ENCODE results near the gene SOBP.

SOBP gene

DNA sequence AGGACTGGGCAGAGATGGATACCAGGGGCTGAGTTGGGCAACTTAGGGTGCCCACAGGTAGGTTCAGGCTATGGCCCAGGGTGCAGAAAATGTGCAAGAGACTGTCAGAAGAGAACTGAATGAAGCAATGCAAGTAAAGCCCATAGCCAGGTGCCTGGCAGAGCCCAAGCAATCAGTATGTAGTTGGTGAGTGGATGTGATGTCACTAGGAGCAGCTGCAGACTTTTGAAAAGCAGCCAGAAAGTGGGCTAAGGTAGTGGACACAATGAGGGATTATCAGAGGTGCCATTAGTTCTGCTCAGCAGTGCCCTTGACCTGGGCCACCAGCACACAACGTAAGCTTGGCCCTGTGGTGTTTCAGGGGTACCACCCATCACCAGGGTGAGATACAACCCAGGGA is 135.3 kb downstream of the SOBP start:
- H3K36me3 ChIP-seq (ENCODE audit: insufficient read depth, low read length), result no peaks in the 10 kb centered on the region
- no peak overlapping the region for H3K4me2 ChIP-seq (ENCODE audit: low read length)
- peaks cover 8% of the 10 kb centered on the region for H3K27me3 ChIP-seq (ENCODE audit: control insufficient read depth, insufficient read depth, low read length)
- H3K9me3 ChIP-seq (replicated peaks; ENCODE audit: low read length), result no peaks in the 10 kb centered on the region
- H3K4me3 ChIP-seq (ENCODE audit: low read length), result no peak overlapping the region
- no peak overlapping the region for H3K9ac ChIP-seq (ENCODE audit: low read depth, low read length)
- no peaks in the 10 kb centered on the region for H3K4me1 ChIP-seq (ENCODE audit: control insufficient read depth, insufficient read depth, low read length)

DNA sequence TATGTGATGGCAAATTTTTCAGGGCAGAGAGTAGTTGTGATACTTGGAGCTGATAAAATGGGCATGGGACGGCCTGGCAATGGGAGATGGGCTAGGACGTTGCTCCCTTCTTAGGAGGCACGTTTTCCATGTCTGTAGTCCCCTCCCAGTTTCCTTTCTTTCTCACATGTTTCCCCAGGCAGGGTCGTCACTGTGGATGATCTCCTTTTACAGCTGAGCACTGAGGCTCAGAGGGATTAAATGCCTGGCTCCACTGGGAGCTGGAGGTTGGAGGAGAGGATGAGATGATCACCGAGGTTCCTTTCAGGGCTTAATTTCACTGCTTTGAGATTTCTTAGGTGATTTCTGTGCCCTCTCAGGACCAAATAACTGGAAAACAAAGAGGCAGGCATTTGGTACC is 136.7 kb downstream of the SOBP start:
- Histone ChIP-seq H3K4me2 (ENCODE audit: low read length) (no peak overlapping the region), H3K4me1 (ENCODE audit: control insufficient read depth, insufficient read depth, low read length) (no peaks in the 10 kb centered on the region), H3K36me3 (ENCODE audit: insufficient read depth, low read length) (no peaks in the 10 kb centered on the region), H3K4me3 (ENCODE audit: low read length) (no peak overlapping the region), H3K27me3 (ENCODE audit: control insufficient read depth, insufficient read depth, low read length) (peaks cover 8% of the 10 kb centered on the region), H3K9ac (ENCODE audit: low read depth, low read length) (no peak overlapping the region), H3K9me3 (replicated peaks; ENCODE audit: low read length) (no peaks in the 10 kb centered on the region)

DNA sequence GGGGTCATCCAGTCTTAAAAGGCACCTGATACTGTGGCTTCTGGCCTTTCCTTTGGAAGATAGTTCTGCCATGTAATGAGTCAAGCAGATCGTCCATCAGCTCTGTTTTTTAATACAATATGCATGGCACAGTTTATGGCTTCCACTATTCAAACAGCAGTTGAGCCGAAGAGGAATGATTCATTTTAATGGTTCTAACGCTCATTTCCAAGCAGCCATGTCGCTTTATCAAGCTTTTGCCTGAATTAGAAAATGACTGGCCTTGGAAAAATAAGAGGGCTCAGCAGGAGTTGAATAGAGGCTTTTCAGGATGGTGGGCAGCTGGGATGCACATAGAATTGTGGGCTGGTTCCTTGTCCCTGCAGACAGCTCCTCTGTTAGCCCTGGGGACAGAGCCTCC is 138.1 kb downstream of the SOBP start:
- H3K9ac ChIP-seq (ENCODE audit: low read depth, low read length), result no peak overlapping the region
- peaks cover 15% of the 10 kb centered on the region for H3K27me3 ChIP-seq (ENCODE audit: control insufficient read depth, insufficient read depth, low read length)
- H3K9me3 ChIP-seq (replicated peaks; ENCODE audit: low read length), result no peaks in the 10 kb centered on the region
- no peak overlapping the region for H3K4me2 ChIP-seq (ENCODE audit: low read length)
- H3K4me1 ChIP-seq (ENCODE audit: control insufficient read depth, insufficient read depth, low read length), result no peaks in the 10 kb centered on the region
- no peaks in the 10 kb centered on the region for H3K36me3 ChIP-seq (ENCODE audit: insufficient read depth, low read length)
- H3K4me3 ChIP-seq (ENCODE audit: low read length), result no peak overlapping the region

DNA sequence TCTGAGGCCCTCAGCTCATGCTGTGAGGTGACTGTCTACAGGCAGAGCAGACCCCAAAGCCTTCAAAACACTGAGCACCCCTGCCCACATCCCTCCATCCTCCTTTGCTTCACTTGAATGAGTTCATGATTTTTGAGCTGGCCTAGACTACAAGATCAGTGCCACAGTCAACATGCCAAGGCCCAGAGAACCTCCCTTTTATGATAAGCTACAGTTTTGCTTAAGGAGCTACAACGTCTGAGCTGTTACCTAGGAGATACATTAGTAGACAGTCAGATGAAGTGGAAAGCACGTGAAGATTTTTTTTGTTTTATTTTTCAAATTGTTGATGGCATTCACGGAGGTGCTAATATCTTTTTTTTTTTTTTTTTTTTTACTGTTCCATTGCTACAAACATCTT is 139.0 kb downstream of the SOBP start:
- Histone ChIP-seq H3K27me3 (ENCODE audit: control insufficient read depth, insufficient read depth, low read length) (peaks cover 24% of the 10 kb centered on the region), H3K4me2 (ENCODE audit: low read length) (no peak overlapping the region), H3K4me3 (ENCODE audit: low read length) (no peak overlapping the region), H3K36me3 (ENCODE audit: insufficient read depth, low read length) (no peaks in the 10 kb centered on the region), H3K9ac (ENCODE audit: low read depth, low read length) (no peak overlapping the region), H3K9me3 (replicated peaks; ENCODE audit: low read length) (no peaks in the 10 kb centered on the region), H3K4me1 (ENCODE audit: control insufficient read depth, insufficient read depth, low read length) (no peaks in the 10 kb centered on the region)

DNA sequence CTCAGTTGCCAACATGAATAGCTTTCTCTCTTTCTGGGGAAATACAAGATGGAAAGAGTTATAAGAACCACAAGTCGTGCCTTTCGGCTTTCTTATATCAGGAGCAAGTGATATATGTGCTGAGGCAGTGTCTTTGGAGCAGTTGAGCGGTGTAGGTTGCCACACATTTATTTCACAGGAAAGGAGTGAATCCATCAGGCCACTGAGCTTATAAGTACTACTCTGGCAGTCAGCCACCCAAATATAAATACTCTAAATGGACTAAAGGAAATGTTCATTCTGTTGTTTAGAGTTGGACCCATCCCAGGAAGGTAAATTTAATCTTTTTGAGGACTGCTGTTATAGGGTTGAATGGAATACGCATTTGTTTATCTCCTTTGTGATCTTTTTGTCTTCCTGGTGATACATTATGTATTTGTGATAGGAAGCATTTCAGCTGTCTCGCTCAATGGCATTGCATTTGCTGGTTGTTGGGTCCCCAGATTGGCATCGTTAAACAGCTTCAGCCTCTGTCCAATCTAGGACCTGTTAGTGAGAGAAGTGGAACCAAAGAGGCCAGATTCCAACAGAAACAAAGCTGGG is 139.7 kb downstream of the SOBP start:
- Histone ChIP-seq H3K4me2 (ENCODE audit: low read length) (no peak overlapping the region), H3K4me3 (ENCODE audit: low read length) (no peak overlapping the region), H3K27me3 (ENCODE audit: control insufficient read depth, insufficient read depth, low read length) (peaks cover 24% of the 10 kb centered on the region), H3K36me3 (ENCODE audit: insufficient read depth, low read length) (no peaks in the 10 kb centered on the region), H3K9ac (ENCODE audit: low read depth, low read length) (no peak overlapping the region), H3K4me1 (ENCODE audit: control insufficient read depth, insufficient read depth, low read length) (no peaks in the 10 kb centered on the region), H3K9me3 (replicated peaks; ENCODE audit: low read length) (no peaks in the 10 kb centered on the region)

DNA sequence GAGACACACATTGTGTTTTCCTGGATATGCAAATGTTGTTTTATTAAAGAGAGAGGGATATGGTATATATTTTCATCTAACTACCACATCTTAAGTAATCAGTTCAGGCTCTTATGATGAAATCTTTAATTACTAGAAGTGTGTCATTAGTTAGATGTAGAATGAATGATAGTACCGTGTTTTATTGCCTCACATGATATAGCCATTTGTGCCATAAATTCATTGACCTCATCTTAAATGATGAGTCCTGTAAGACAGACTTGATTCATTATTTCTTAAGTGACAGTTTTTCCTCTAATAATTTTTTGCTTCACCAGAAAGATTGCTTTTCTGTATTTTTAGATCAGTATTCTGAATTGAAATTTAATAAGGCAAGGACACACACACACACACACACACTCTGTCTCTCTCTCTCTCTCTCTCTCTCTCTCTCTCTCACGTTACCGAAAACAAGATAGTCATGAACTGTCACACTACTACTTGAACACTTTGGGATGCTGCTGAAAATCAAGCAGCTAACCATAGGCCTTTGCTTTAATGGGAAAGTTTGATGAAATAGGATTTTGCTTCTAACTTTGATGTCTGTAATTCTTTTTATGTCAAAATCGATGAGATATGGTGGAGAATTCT is 140.5 kb downstream of the SOBP start:
- H3K4me1 ChIP-seq (ENCODE audit: control insufficient read depth, insufficient read depth, low read length), result no peaks in the 10 kb centered on the region
- no peaks in the 10 kb centered on the region for H3K9me3 ChIP-seq (replicated peaks; ENCODE audit: low read length)
- H3K4me2 ChIP-seq (ENCODE audit: low read length), result no peak overlapping the region
- H3K4me3 ChIP-seq (ENCODE audit: low read length), result no peak overlapping the region
- H3K27me3 ChIP-seq (ENCODE audit: control insufficient read depth, insufficient read depth, low read length), result peaks cover 24% of the 10 kb centered on the region
- H3K36me3 ChIP-seq (ENCODE audit: insufficient read depth, low read length), result no peaks in the 10 kb centered on the region
- H3K9ac ChIP-seq (ENCODE audit: low read depth, low read length), result no peak overlapping the region

DNA sequence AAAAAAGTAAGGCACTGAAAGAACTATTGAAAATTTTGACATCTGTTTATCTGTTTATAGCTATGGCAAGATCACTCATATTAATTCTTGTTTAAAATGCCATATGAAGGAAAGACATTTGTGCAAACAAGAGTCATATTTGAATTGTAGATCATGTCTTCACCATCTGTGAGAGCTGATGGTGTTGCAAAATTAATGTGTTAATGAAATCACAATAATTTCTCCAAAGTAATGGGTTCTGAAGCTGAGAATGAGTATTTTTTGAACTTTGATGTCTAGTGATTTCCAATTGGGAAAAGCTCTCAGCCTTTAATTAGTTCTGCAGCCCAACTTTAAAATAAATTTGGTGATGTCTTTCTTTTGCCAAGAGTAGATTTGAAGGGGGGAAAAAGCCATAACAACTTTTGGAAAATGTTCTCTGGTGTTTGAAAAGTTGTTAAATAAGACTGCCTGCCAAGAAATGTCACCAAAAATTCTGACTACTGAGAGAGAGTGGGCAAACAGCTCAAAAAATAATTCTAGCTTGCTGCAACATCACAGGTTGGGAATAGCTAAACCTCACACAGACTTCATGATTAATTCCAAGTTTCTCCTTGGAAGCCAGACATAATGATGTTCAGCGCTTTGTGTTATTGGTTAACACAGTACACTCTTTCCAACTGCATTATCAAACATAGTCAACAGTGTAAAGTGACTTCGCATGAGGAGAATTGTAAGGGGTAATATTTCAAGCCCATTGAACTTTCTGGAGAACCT is 142.6 kb downstream of the SOBP start:
- Histone ChIP-seq H3K27me3 (ENCODE audit: control insufficient read depth, insufficient read depth, low read length) (peaks cover 24% of the 10 kb centered on the region), H3K4me2 (ENCODE audit: low read length) (no peak overlapping the region)

DNA sequence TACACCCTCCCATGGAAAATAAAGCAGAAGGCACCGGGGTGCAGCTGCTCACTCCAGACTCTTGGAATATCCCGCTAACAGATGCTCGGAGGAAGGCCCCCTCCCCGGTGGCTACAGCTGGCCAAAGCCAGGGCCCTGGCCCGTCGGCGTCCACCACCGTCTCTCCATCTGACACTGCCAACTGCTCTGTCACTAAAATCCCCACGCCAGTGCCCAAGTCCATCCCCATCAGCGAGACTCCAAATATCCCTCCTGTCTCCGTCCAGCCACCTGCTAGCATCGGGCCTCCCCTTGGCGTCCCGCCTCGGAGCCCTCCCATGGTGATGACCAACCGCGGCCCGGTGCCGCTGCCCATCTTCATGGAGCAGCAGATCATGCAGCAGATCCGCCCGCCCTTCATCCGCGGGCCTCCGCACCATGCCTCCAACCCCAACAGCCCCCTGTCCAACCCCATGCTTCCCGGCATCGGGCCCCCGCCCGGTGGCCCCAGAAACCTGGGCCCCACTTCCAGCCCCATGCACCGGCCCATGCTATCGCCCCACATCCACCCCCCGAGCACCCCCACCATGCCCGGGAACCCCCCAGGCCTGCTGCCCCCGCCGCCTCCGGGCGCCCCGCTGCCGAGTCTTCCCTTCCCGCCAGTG is 143.9 kb downstream of the SOBP start:
- Histone ChIP-seq H3K9me3 (replicated peaks; ENCODE audit: low read length) (no peaks in the 10 kb centered on the region), H3K4me2 (ENCODE audit: low read length) (no peak overlapping the region), H3K4me3 (ENCODE audit: low read length) (no peak overlapping the region), H3K4me1 (ENCODE audit: control insufficient read depth, insufficient read depth, low read length) (no peaks in the 10 kb centered on the region), H3K36me3 (ENCODE audit: insufficient read depth, low read length) (no peaks in the 10 kb centered on the region), H3K9ac (ENCODE audit: low read depth, low read length) (no peak overlapping the region), H3K27me3 (ENCODE audit: control insufficient read depth, insufficient read depth, low read length) (peaks cover 20% of the 10 kb centered on the region)

More for the DNA sequence above, 142.6 kb downstream of the SOBP start:
- Histone ChIP-seq H3K4me3 (ENCODE audit: low read length) (no peak overlapping the region), H3K36me3 (ENCODE audit: insufficient read depth, low read length) (no peaks in the 10 kb centered on the region), H3K4me1 (ENCODE audit: control insufficient read depth, insufficient read depth, low read length) (no peaks in the 10 kb centered on the region), H3K9me3 (replicated peaks; ENCODE audit: low read length) (no peaks in the 10 kb centered on the region), H3K9ac (ENCODE audit: low read depth, low read length) (no peak overlapping the region)

DNA sequence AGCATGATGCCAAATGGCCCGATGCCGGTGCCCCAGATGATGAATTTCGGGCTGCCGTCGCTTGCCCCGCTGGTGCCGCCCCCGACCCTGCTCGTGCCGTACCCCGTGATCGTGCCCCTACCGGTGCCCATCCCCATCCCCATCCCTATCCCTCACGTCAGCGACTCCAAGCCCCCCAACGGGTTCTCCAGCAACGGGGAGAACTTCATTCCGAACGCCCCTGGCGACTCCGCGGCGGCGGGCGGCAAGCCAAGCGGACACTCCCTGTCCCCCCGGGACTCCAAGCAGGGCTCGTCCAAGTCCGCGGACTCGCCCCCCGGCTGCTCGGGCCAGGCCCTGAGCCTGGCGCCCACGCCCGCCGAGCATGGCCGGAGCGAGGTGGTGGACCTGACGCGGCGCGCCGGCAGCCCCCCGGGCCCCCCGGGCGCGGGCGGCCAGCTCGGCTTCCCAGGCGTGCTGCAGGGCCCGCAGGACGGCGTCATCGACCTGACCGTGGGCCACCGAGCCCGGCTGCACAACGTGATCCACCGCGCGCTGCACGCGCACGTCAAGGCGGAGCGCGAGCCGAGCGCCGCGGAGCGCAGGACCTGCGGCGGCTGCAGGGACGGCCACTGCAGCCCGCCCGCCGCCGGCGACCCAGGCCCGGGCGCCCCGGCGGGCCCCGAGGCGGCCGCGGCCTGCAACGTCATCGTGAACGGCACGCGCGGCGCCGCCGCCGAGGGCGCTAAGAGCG is 144.6 kb downstream of the SOBP start:
- H3K27me3 ChIP-seq (ENCODE audit: control insufficient read depth, insufficient read depth, low read length), result peaks cover 20% of the 10 kb centered on the region
- H3K4me3 ChIP-seq (ENCODE audit: low read length), result no peak overlapping the region
- no peaks in the 10 kb centered on the region for H3K9me3 ChIP-seq (replicated peaks; ENCODE audit: low read length)

DNA sequence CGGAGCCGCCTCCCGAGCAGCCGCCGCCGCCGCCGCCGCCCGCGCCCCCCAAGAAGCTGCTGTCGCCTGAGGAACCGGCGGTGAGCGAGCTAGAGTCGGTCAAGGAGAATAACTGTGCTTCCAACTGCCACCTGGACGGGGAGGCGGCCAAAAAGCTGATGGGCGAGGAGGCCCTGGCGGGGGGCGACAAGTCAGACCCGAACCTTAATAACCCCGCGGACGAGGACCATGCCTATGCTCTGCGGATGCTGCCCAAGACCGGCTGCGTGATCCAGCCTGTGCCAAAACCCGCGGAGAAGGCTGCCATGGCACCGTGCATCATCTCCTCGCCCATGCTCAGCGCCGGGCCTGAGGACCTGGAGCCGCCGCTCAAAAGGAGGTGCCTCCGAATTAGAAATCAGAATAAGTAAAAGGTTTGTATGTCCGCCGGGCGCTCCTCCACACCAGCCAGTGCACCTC is 145.2 kb downstream of the SOBP start:
- Histone ChIP-seq H3K9me3 (replicated peaks; ENCODE audit: low read length) (no peaks in the 10 kb centered on the region), H3K4me3 (ENCODE audit: low read length) (no peak overlapping the region), H3K27me3 (ENCODE audit: control insufficient read depth, insufficient read depth, low read length) (peaks cover 21% of the 10 kb centered on the region), H3K36me3 (ENCODE audit: insufficient read depth, low read length) (no peaks in the 10 kb centered on the region), H3K4me1 (ENCODE audit: control insufficient read depth, insufficient read depth, low read length) (no peaks in the 10 kb centered on the region), H3K9ac (ENCODE audit: low read depth, low read length) (no peak overlapping the region), H3K4me2 (ENCODE audit: low read length) (no peak overlapping the region)

More for the DNA sequence above, 144.6 kb downstream of the SOBP start:
- Histone ChIP-seq H3K36me3 (ENCODE audit: insufficient read depth, low read length) (no peaks in the 10 kb centered on the region), H3K4me2 (ENCODE audit: low read length) (no peak overlapping the region), H3K4me1 (ENCODE audit: control insufficient read depth, insufficient read depth, low read length) (no peaks in the 10 kb centered on the region), H3K9ac (ENCODE audit: low read depth, low read length) (no peak overlapping the region)

DNA sequence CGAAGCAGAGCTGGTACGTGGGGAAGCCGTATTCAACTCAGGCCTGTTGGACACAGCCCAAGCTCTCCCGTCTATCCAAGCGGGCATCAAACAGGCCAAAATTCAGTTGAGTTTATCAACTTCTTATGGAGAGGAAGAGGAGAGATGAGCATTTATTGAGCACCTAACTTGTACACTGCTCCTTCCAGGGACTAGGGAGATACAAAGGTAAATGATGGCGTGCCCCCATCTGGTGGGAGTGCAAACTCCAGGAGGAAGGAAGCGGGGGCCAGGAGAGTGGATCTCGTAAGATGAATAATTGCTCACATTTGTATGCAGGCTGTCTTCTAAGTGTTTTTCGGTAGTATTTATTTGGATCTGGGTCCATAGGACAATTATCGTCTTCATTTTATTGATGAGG is 146.6 kb downstream of the SOBP start:
- H3K4me2 ChIP-seq (ENCODE audit: low read length), result no peak overlapping the region
- no peak overlapping the region for H3K9ac ChIP-seq (ENCODE audit: low read depth, low read length)
- H3K4me3 ChIP-seq (ENCODE audit: low read length), result no peak overlapping the region
- peaks cover 2% of the 10 kb centered on the region for H3K4me1 ChIP-seq (ENCODE audit: control insufficient read depth, insufficient read depth, low read length)
- no peaks in the 10 kb centered on the region for H3K36me3 ChIP-seq (ENCODE audit: insufficient read depth, low read length)
- H3K27me3 ChIP-seq (ENCODE audit: control insufficient read depth, insufficient read depth, low read length), result peaks cover 20% of the 10 kb centered on the region
- H3K9me3 ChIP-seq (replicated peaks; ENCODE audit: low read length), result no peaks in the 10 kb centered on the region
